Measurements from ENCODE around the gene BIRC5.

Gene BIRC5

DNA sequence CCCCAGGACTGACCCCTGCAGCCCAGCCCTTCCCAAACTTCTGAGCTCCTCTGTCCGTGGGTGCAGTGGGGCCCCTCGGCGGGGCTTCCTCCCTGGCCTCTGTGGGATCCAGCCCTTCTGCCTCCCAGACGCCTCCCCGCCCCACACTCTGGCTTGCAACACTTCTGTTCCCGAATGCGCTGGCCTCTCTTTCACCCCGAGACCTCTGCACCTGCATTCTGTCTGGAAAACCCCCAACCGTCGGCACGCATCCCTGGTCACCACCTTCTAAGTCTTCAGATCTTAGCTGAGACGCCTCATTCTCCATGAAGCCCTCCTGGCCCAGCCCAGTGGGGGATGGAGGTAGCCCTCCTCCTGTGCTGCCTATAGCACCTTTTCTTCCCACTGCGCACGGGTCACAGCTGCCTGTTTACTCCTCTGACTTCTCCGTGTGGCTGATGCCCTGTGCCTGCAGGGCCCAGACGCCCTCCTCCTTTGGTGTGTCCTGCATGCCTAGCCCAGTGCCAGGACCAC is 43.8 kb downstream of the BIRC5 start:
- DNase-seq, result no peak

DNA sequence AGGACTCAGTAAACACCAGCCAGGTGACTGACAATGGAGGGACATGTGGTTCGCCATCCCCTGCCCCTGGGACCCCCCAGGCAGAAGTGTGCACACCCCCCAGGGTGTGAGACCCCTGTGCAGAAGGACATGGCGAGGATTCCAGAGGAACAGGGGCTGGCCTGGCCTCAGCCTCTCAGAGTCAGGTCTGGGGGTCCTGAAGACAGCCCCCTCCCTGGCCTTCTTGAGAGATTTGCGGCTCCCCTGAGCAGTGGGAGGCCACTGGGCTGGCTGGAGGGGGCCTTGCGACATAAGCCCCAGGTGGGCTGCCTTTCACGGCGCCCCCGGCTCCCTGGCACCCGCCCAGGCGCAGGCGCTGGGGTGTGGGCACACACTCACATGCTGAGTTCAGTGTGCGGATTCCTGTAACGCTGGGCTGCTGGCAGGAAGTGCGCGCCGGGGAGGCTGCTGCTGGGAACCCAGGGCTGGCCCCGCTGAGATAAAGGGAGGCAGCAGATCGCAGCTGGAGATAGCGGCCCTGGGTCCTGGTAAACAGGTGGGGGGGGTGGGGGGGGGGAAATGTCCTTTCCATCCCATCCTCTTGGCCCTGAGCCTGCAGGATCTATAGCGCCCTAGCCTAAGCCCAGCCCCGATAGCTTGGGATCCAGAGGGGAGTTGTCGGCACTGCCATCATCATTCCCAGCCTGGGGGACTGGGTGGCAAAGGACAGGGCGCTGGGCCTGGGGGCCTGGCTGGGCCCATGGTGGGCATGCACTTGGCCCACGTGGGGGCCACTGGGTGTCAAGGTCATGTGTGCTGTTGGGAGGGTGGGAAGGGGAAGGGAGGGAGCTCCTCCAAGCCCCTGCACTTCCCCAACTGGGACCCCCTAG is 44.5 kb downstream of the BIRC5 start:
- DNase-seq, result peak; percentile 20

DNA sequence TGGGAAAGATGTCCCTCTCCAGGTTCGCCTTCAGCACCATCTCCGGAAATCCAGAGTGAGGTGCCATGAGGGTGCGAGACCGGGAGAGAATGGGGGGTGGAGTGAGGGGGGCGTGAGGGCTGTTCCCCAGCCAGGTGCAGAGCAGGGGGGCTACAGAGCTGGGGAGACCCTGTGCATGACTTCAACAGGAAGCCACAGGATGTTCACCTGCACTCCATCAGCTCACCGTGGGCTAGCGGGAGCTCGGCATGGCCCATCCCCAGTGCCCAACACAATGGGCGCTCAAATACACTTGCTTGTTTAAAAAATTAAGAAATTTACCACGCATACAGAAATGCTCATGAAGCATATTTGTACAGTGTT is 45.1 kb downstream of the BIRC5 start:
- DNase-seq, result no peak

DNA sequence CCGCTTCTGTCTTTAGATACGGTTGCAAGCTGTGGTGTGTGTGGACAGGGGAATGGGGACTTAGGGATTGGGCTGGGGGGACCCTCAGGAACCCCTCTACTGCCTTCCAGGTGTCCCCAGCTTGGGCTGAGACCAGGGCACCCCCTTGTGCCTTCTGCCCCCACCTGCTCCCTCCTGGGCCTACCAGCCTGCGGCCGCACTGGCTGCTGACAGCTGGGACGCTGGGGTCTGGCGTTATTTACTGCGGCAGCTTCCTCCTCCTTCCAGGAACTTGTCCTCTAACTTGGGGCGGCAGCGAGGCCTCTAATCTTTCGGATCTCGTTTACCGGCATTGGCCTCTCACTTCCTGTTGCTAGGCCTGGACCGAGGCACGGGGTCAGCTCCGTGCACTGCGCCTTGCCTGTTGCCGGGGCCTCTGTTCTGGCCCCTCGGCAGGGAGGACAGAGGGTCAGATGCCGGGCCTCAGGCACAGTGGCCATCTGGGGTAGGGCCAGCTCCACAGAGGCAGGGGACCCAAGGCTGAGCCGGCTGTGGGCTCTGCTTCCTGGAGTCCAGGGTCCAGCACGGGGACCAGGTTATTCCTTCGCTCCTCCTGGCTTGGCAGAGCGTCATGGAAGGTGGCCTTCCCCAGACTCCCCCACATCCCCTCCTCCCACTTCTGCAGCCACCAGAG is 49.1 kb downstream of the BIRC5 start:
- DNase-seq, result no peak

DNA sequence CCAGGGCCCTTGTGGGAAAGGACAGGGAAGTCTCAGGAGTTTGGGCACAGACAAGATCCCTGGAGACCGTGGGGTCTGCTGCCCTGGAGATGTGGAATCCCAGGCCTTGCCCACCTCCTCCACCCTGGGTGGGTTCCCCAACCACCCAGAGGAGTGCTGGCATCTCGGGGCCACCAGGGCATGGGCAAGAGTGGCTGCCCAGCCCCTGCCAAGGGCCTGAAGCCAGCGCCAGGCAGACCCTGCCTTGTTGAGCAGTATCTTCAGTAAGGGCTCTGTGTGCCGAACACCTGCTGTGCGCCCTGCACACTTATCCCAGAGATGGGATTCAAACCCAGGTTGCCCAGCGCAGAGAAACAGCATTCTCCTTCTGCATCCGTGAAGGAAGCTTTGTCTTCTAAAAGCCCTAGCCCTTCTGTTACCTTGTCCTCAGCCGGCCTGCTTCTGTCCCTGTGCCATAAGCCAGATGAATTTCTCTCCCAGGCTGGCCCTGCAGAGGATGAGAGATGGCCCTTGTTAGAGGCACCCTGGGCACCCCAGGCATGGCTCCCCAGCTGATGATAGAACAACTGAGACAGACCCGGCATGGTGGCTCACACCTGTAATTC is 49.8 kb downstream of the BIRC5 start:
- no peak for DNase-seq

DNA sequence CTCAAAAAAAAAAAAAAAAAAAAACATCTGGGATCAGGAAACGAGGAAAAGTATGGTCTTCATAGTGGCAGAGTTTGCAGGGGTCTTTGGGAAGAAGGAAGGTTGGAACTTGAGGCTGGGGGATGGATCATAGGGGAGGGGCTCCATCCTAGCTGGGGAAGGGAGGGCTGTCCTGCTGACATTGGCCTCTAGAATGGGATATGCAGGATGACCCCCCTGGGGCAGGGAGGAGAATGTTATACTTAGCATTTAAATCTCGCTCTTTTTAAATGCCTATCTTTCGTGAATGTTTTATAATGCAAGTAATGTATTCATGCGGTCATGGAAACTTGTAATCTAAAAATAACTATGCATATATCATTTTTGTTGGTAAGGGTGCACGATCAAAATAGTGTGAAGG is 50.5 kb downstream of the BIRC5 start:
- DNase-seq, result no peak

DNA sequence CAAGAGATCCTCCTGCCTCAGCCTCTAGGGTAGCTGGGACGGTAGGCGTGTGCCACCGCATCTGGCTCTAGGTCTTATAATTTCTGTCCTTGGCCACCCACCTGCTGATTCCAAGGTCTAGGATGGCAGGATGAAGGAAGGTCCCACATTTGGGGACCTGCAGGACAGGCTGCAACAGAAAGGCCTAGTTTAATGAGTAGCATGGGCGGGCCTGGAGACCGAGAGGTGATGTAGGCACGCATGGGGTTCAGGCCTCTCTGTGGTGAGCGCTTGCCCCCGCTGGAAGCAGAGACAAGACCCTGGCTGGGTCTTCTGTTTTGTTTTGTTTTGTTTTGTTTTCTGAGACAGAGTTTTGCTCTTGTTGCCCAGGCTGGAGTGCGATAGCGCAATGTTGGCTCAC is 51.1 kb downstream of the BIRC5 start:
- no peak for DNase-seq

DNA sequence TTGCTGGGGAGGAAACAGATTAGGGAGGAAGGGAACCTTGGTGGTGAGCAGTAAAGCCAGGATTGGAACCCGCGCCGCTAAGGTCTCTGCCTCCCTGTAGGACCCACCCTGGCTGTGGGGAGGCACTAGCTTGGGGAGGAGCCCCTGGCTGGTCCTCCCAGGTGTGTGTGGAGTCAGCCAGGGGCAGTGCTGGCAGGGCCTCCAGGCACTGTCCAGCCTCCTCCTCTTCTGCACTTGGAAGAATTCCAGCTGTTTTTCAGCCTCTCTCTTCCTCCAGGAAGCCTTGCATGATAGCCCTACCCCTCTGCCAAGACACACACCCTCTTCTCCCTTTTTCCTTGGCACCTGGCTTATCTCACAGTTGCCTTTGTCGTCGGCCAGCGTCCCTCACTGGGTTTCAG is 52.2 kb downstream of the BIRC5 start:
- DNase-seq, result no peak

DNA sequence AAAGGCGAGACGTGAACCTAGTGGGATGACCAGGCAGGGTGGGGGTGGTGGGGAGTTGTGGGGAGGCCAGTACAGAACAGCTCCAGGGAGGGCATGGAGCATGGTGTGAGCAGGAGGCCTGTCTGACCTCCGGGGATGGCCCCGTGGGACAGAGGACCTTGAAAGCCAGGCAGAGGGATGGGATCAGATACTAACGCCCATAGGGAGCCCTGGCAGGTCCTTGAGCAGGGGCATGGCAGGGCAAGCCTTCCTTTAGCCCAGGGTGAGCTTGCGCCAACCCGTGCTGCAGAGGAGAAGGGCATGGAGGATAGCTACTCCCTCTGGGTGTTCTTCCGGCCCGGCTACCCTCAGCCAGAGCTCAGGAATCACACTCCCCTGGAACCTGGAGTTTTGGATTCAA is 52.7 kb downstream of the BIRC5 start:
- no peak for DNase-seq

DNA sequence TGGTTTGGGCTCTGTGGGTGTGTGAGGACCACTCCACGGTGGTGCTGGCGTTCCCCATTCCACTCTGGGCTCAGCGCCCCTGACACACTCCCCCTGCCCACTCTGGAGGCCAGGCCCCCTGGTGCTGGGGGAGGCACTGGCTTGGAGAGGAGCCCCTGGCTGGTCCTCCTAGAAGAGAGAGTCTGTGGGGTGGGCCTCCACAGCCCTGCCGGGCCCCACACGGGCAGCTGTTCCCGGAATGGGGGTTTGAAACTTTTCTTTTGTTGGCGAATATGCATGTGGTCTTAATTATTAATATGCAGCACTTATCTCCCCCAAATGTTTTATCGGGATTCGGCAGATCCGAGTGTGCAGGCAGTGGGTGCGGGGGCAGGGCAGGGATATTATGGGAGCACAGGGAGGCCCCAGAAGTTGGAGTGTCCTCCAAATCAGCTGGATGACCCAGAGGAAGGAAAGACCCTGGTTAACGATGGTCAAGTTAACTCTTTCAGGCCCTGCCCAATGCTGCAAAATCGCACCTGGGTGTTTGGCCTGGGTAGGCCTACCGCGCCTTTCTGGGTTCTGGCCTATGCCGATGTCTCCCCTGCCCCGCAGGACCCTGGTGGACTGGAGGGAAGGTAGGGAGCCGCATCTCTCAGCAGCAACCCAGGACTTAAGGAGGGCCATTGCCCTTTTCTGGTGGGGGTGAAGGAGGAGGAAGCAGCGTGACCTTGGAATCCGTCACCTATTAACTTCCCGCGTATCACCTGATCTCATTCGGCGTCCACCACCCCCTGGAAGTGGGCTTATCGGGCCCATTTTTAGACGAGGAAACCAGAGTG is 53.4 kb downstream of the BIRC5 start:
- no peak for DNase-seq

DNA sequence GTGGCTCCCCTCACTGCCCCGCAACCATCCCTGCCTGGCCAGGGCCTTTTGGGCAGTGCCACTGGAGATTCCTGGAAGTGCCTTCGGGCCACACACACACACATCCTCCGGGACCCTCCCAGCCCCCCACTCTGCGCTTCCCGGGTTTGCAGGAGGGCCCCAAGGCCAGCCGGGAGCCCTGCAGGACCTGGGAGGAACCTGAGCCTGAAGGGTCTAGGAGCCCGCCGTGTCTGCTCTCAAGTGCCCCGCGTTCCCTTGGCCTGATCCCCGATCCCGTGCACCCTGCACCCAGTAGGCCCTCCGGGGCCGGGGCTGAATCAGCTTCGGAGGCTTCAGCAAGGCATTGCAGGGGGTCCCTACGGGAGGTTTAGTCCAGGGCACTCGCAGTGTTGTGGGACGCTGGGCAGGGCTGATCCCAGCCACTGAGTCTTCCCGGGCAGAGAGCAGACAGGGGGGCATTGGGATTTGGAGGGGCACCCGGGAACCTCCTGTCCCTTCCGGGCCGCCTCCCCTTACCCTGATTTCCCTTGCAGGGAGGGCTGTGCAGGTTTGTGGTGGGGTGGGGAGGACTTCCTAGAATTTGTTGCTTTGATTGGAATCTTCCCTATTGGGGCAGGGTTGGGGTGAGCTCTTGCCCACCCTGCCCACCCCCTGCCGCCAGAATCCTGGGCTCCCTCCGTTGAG is 54.3 kb downstream of the BIRC5 start:
- no peak for DNase-seq

DNA sequence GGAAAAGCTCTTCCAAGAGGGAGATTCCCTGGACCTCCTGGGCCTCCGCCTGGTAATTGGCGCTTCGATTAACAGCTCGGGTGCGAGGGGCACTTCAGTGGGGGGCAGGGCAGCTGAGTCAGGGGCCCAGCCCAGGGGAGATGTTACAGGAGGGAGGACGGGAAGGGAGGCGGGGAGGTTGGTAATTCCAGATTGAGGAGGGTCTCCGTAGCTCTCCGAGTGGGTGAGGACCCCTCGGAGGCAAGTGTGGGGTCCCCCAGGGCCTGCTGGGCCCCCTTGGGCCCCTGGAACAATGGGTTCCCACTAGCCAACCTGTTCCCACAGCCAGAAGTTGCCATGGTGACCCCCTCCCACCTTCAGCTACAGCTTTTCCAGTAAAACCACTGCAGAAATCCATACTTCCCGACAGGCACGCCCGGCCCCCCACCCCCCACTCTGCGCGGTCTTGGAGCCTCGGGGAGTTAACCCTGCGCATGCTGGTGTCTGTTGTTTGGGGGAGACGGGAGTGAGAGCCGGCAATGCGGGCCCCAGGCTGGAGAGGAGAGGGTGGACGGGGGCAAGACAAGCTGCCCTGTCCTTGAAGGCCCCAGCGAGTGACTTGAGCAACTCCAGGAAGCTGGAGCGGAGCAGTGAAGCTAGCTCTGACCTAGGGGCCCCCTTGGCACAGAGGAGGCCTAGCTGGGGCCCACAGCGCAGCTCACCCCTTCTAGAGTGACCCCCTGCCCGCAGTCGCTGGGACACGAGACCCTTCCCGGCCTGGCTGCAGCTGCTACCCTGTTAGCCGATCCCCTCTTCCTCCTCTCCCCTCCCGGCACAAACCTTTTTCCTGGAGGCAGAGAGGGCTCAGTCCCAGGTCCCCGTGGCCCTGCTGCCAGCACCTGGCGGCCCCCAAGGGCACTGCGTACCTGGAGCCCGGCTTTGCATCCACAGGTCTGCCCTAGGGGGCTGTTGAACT is 55.2 kb downstream of the BIRC5 start:
- peak; percentile 62 for DNase-seq

DNA sequence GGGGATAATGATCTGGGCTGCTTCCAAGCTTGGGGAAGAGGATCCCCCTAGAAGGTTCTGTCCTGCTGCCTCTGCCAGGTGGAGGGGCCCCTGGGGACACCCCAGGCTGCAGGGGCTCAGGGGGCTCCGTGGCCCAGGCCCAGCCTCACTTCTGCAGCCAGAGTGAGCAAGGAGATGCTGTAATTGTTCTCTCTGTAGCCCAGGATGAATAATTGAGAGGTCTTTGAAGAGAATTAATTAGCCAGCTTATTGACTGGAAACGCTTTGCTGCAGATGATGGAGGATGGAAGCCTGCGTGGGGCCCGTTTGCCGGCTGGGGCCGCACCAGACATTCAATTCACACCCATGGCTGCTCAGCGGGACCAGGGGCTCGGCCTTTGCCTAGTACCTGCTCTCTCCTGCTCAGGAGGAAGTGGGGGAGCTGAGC is 55.9 kb downstream of the BIRC5 start:
- no peak for DNase-seq

DNA sequence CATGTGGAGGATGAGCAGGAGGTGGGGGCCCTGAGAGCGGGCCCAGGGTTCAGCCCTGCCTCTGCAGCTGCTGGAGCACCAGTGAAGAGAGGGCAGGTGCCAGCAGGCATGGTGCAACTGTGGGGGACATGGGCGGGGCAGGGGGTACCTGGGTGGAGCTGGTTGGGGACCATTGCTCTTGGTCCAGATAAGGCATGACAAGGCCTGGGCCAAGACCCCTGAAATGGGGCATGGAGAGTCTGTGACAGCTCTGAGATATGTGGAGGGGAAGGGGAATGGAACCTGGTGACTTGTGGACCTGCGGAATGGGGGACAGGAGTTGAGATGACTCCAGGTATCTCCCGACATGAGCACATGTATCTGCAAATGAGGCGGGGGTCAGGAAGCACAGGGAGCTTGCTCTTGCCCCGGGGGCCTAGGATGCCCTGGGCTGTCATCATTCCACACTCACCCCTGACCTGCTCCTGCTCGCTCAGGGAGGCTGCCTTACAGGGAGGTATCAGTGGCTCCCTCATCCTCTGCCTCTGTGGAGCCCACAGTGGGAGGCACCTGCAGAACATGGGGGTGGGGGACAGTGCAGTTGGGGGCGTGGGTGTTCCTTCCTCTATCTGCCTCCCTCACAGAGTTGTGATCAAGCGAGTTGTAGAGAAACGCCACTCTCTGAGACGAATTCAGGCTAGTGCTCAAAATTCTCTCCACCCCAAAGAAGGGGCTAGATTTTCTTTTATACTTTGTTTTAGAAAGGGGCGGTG is 57.5 kb downstream of the BIRC5 start:
- no peak for DNase-seq

DNA sequence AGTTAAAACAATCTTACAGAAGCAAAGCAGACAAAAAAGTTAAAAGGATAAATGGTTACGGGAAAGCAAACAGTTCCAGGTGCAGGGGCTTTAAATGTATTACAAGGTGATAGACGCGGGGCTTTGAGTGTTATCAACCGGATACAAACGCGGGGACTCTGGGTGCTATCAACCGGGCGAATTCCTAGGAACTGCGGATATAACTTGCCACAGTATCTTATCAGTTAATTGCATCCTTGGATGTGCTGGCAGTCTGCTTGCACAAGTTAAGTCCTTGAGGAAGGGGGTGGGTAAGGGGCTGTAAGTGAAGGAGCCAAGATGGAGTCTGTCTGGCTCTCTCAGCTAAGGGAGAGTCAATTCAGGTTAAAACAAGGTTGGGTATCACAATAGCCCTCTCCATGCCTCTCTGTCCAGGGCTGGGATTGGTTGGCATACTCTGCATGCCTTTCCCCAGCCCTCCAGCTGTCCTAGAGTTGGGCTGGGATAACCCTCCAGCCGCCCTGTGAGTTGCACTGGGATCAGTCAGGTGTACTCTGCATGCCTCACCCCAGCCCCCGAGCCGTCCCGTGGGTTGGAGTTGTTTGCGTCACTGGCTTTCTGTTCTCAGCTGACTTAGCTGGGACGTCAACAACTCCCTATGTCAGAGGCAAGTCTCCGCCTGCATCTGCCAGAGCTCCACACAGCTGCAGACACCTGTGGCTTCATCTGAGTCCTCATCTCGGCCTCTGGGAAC is 58.3 kb downstream of the BIRC5 start:
- DNase-seq, result no peak

DNA sequence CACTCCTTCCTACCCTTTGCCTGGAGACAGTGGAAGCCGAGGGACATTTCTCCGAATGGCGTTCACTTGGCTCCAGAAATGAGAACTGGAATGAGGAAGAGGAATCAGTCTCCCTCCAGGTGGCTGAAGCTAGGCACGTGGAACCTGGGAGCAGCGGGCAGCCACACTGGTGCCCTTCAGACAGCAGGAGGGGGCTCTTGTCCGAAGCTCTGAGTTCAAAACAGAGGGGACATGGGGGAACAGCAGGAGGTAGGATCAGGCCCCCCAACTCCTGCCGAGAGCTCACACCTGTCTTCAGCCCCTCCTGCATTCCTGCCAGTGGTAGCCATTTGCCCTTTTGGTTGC is 58.8 kb downstream of the BIRC5 start:
- DNase-seq, result no peak

DNA sequence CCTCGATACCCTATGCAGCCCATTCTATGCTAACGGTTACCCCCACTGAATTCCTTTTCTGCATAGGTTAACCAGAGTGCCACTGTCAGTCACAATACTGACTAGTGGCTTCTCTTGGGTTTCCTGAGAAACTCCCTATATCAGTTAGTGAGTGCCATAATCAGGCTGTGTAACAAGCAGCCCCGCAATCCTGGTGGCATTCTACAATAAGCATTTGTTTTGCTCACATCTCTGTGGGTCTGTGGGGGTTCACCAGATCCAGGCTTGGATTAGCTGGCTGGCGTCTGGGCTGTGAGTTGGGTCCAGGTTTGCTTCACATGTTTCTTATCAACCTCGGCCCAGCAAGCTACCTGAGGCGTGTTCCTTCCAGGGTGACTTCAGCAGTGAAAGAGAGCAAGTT is 59.8 kb downstream of the BIRC5 start:
- no peak for DNase-seq

All from fibroblast of skin of scalp (primary cell).